GM18867 (cell line): ENCODE data around the gene RHOT1.
"Not testable (repeated sequence)": the region's sequence is repeated elsewhere in the genome, so short reads cannot be mapped to it uniquely, and the experiment has no call there.

Source experiments
- ATAC-seq: cut with Tn5 transposase; IDR thresholded peaks from one replicate; pipeline ENCODE4 v1.9.1; 2021; ENCODE audit warnings: mild to moderate bottlenecking, moderate library complexity; ENCODE audit not compliant: unreplicated experiment

RHOT1 gene

DNA sequence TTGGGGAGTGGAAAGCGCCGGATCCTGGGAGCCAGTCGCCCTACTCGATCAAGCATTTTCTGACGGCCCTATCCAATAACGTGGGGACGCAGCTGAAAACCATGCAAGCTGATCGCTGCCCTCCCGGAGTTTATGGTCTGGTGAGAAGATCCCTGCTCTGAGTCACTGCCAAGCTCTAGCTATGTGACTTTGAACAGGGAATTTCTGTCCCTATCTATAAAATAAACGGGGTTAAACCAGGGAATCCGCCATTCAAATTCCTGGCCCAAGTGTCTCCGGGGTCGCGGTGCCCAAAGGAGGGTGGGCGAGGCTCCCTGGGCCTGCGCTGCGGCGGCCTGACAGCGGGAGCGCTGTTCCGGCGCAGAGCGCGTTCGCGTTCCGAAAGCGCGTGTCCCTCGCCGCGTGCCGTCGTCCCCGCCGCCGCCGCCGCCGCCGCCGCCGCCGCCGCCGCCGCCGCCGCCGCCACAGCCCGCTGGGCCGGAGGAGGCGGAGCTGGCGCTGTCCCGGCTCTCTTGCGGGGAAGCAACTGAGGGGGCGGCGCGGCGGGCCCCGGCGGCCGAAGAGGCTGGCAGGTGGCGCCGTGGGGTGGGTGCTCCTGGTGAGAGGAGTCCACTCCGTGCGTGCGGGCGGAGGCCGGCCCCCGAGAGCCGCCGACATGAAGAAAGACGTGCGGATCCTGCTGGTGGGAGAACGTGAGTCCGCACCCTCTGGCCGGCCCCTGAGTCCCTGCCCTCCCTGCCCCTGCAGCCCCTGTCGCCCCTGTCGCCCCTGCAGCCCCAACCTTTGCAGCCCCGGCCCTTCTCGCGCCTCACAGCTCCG, at the start of gene RHOT1:
TSS of gene RHOT1 (plus strand) at position 465 of the 819 bp plus-strand sequence. CDS start at position 656, 191 bp downstream.
- peak; percentile 83 for ATAC-seq

- no peak for ATAC-seq
Measured at GRCh38 chr17:32099686-32100085, 42.6 kb upstream of the RHOT1 start.

GRCh38 chr17:32100323-32100722, 42.0 kb upstream of the RHOT1 start:
- not testable (repeated sequence) for ATAC-seq

GRCh38 chr17:32100971-32101631, 41.2 kb upstream of the RHOT1 start:
- no peak for ATAC-seq

DNA sequence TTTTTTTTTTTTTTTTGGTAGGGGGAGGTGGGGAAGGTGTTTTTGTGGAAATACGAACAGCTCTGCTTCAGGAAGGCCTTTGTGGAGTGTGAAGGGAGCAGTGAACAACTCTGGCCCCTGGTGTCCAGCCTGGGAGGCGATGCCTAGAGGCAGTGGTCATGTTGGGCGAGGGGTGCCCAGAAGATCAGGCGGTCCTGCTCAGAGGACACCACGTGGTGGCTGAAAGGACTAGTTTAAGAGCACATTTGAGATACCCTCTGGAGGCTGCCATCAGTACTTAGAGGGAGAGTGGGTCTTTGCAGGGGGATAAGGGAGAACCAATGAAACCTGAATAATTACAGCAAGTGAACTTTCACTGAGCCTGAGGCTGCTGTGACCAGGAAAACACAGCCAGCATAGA, 40.1 kb upstream of the RHOT1 start:
- ATAC-seq, result no peak

- ATAC-seq, result no peak
Measured at GRCh38 chr17:32102646-32103186, 39.6 kb upstream of the RHOT1 start.

DNA sequence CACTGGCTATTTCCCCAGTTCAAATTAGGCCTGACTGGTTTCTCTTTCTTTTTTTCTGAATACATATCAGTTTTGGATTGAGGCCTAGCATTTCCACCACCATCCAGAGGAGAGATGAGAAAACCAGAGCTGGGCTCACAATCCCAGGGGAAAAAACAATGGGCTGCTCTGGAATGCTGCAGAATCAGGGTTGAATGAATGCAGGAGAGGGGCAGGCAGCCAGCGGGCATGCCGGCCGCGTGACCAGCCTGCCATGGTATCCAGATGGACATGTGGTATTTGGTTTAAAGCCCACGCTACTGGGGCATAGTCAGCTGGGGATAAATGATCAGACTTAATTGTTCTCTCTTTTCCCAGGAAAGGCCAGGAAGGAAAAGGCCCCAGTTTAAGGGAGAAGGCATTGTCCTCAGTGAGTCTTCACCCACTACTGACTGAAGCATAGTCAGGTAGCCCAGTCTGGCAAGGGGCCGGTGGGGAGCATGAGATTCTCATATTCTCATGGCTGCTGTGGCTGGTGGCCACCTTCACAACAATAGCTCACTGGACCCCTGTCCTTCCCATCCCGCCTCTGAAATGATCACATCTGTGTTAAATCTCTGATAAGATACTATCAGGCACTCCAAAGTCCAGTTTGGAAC, 38.7 kb upstream of the RHOT1 start:
- ATAC-seq, result no peak

DNA sequence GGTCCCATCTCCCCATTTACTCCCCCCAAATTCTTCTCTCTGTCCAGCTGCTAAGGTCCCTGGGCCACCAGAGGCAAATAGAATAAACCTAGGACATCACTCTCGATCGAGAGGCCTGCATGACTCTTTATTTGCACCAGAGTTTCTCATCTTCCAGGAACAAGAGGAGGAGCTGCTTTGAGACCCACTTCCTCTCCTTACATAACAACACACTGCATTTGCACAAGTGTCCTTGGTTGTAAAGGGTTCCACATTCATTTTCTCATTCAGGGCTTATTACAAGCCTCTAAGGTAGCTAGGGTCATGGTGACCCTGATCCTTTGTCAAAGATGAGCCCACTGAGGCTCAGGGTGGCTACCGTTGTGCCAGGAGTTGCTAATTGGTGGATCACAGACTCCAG, 38.1 kb upstream of the RHOT1 start:
- ATAC-seq, result no peak

GRCh38 chr17:32106471-32106981, 35.8 kb upstream of the RHOT1 start:
- ATAC-seq, result not testable (repeated sequence)

DNA sequence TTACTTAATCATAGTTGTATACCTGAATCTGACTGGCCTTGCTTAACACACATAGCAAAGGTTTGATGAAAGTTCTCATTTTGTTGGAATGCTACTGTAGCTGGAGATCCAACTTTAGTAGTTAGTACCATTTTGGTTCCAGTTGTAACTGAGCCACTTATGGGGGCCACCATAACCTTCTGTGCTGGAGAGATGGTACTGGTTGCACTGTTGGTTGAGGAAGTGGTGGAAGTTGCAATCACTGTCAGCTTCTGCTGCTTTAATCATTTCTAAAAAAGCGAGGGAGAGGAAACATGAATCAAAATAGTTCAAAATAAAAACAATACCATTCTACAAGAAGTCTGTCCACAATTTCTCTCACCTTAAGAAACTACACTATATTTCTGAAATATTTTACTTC, 35.1 kb upstream of the RHOT1 start:
- not testable (repeated sequence) for ATAC-seq

DNA sequence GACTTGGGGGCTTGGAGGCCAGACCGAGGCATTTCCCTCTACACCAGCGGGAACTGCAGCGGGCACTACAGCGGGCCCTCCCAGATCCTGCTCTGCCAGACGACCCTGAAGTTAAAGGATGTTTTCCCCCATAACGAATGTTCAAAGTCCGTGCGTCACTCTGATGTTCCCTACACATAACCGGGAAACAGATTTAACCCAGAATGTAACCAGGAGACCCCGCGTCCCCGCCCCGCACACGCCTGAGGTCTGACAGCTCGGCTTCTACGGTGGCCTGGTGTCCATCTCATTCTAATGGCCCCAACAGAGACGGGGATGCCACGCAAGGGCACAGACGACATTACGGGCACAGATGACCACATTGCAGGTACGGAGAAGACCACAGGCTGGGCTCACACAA, 31.7 kb upstream of the RHOT1 start:
- no peak for ATAC-seq

- no peak for ATAC-seq
Measured at GRCh38 chr17:32111141-32111771, 31.0 kb upstream of the RHOT1 start.

GRCh38 chr17:32112416-32112815, 29.9 kb upstream of the RHOT1 start:
- ATAC-seq, result no peak

DNA sequence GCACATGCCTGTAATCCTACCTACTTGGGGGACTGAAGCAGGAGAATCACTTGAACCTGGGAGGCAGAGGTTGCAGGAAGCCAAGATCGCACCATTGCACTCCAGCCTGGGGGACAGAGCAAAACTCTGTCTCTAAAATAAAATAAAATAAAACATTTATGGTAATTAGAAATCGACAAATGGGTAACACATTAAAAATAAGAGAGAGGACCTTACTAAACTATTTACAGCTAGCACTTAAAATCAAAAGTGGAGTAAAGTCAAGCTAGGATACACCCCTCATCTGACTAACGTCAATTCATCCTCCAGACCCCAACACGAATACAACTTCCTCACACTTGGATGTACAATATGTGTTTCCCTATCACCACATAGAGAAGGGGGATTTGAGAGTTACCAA, 27.8 kb upstream of the RHOT1 start:
- ATAC-seq, result no peak

GRCh38 chr17:32115546-32115945, 26.8 kb upstream of the RHOT1 start:
- not testable (repeated sequence) for ATAC-seq

DNA sequence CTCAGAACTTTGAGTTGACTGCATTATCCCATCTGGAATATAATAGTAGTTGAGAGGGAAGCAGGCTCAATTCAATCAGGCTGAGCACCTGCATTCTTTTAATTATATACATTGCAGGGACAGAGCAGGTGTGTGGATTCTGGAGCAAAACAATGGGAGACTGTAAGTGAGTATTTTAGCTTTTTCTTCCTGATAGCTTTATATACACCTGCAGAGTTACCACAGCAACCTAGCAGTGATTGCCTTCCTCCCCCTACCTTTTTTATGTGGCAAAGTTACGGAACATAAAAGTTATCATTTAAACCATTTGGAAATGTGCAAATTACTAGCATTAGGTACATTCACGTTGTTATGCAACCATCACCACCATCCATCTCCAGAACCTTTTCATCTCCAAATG, 25.4 kb upstream of the RHOT1 start:
- ATAC-seq, result no peak

DNA sequence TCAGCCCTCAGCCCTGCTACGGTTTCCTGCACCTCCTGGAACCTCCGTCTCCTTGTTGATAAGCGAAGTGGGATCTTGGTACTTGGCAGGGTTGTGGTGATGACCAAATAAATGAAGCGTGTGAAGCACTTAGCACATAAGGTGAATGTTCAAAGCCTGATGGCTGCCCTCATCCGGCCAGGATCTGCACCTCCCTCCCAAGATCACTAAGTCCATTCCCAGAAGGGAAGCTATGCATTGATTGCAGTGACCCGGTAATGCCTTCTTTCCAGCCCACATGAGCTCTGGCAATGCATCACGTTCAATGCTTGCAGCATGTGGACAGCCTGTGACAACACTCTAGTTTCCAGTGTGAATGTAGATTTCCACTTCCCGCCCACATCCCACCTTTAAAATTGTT, 24.9 kb upstream of the RHOT1 start:
- ATAC-seq, result no peak

- not testable (repeated sequence) for ATAC-seq
Measured at GRCh38 chr17:32118088-32118487, 24.2 kb upstream of the RHOT1 start.

GRCh38 chr17:32118835-32119234, 23.5 kb upstream of the RHOT1 start:
- ATAC-seq, result no peak

- no peak for ATAC-seq
Measured at GRCh38 chr17:32120141-32120540, 22.2 kb upstream of the RHOT1 start.

DNA sequence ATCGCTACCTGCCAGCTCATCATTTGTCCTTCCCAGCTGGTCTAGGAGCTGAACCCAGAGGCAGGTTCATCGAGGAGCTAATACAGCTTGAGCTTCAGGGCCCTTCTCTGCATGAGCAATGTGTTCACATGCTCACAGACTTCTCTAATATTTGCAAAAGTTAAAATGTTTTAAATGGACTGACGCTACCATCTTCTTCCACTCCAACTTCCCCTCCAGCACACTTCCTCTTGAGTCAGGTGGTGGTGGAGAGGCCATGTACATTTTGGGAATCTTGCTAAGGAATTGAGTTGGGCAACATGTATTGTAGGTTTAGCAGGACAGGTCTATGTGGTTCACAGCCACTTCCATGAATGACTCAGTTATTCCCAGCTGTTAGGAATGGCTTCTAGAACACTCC, 21.6 kb upstream of the RHOT1 start:
- no peak for ATAC-seq
